Fibroblast of skin of abdomen (primary cell): ENCODE results near the gene ADAM12.

Experiments
- DNase-seq: peaks from one replicate; pipeline ENCODE4 v3.0.0-alpha.2; 2013

The ADAM12 gene

DNA sequence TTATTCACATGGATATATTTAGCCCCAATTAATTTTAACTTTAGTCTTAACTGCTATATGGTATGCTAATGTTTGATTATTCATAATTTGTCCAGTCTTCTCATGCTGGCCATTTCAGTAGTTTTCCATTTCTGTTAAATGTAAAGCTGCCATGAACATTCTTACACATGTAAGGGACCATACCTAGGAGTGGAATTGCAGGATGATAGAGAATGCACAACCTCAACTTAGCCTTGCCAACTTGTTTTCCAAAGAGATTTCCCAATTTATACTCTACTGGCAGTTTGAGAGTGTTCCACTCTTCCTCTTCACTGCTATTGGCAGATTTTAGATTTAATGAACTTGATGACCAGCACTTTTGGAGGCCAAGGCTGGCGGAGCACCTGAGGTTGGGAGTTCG, 423.7 kb downstream of the ADAM12 start:
- DNase-seq, result no peak
